ENCODE measurements around the gene CCNYL1.
A peak's percentile ranks its signal among the peaks of the same experiment; 100 is the strongest.

CCNYL1 gene

GRCh38 chr2:207801259-207801658, 89.8 kb downstream of the CCNYL1 start:
- DNase-seq, result peak; percentile 77

DNA sequence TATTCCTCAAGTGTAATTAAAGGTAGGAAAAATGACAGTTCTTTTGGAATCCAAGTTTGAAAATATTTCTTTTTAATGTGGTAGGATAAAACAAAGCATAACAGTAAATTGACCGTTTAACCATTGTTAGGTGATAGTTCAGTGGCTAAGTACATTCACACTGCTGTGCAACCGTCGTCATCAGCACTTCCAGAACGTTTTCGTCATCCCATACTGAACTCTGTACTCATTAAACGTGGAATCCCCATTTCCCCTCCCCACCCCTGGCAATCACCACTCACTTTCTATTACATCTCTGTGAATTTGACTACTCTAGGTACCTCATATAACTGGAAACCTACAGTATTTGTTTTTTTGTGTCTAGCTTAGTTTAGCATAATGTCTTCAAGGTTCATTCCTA, 91.2 kb downstream of the CCNYL1 start:
- DNase-seq, result no peak
